ENCODE data around the gene SLC25A20. TPM values are rescaled to one million over a fixed set of nuclear protein-coding genes. Genes with fewer than 3 reads are reported as not detected.

Gene SLC25A20
- total RNA-seq, 2 donors from 2014 or later: 10.8 to 19.5 TPM

Other genes with a start within 250 kb of the SLC25A20 start
- gene CELSR3, start 236.0 kb downstream of the SLC25A20 start, total RNA-seq: under 1 TPM; 0.65 to 0.67 TPM
- 10 to 100 TPM; 14.0 to 19.8 TPM for gene NCKIPSD, start 213.0 kb downstream of the SLC25A20 start, total RNA-seq
- gene IP6K2, start 181.7 kb downstream of the SLC25A20 start, total RNA-seq: 10 to 100 TPM; 24.6 to 33.1 TPM
- 10 to 100 TPM; 49.6 to 69.6 TPM for gene PRKAR2A, start 51.0 kb downstream of the SLC25A20 start, total RNA-seq
- gene ARIH2, start 20.0 kb upstream of the SLC25A20 start, total RNA-seq: 10 to 100 TPM; 59.2 to 84.6 TPM
- gene P4HTM, start 91.4 kb upstream of the SLC25A20 start, total RNA-seq: 10 to 100 TPM; 16.4 to 26.1 TPM
- gene WDR6, start 108.5 kb upstream of the SLC25A20 start, total RNA-seq: 10 to 100 TPM; 72.9 to 95.5 TPM
- gene DALRD3, start 119.7 kb upstream of the SLC25A20 start, total RNA-seq: 10 to 100 TPM in 1 of 2 donors, 1 to 10 TPM in 1; 9.8 to 12.1 TPM
- 10 to 100 TPM; 57.8 to 62.0 TPM for gene NDUFAF3, start 123.2 kb upstream of the SLC25A20 start, total RNA-seq
- 100 to 1,000 TPM in 1 of 2 donors, 10 to 100 TPM in 1; 96.4 to 112 TPM for gene IMPDH2, start 130.5 kb upstream of the SLC25A20 start, total RNA-seq
- 10 to 100 TPM; 73.4 to 93.2 TPM for gene QRICH1, start 195.2 kb upstream of the SLC25A20 start, total RNA-seq
- gene QARS1, start 205.9 kb upstream of the SLC25A20 start, total RNA-seq: 100 to 1,000 TPM in 1 of 2 donors, 10 to 100 TPM in 1; 99.2 to 137 TPM
- gene USP19, start 221.9 kb upstream of the SLC25A20 start, total RNA-seq: 10 to 100 TPM; 34.1 to 40.4 TPM
- 100 to 1,000 TPM; 299 to 503 TPM for gene LAMB2, start 234.2 kb upstream of the SLC25A20 start, total RNA-seq

Data from posterior vena cava (tissue), 2 donors.